ENCODE data around the gene MCC.

The MCC gene

GRCh38 chr5:113195251-113195650, 293.0 kb downstream of the MCC start:
- no peak for DNase-seq (ENCODE audit: extremely low read depth, insufficient read length)
- no peak for TF ChIP-seq CTCF (IDR thresholded peaks at IDR 0.05; ENCODE audit: insufficient read depth, low read length, poor library complexity, severe bottlenecking)
- Histone ChIP-seq H3K36me3 (ENCODE audit: control insufficient read depth, insufficient read depth, low read length) (no peaks in the 10 kb centered on the region), H3K4me3 (replicated peaks; ENCODE audit: low read depth, low read length) (no peak overlapping the region), H3K27me3 (replicated peaks; ENCODE audit: control insufficient read depth, insufficient read depth, low read length) (no peaks in the 10 kb centered on the region; the same call in 1 of the 2 replicates)

- TF ChIP-seq CTCF (IDR thresholded peaks at IDR 0.05; ENCODE audit: insufficient read depth, low read length, poor library complexity, severe bottlenecking), result no peak
- H3K27me3 ChIP-seq (replicated peaks; ENCODE audit: control insufficient read depth, insufficient read depth, low read length), result no peaks in the 10 kb centered on the region; the same call in 1 of the 2 replicates
- no peaks in the 10 kb centered on the region for H3K36me3 ChIP-seq (ENCODE audit: control insufficient read depth, insufficient read depth, low read length)
- H3K4me3 ChIP-seq (replicated peaks; ENCODE audit: low read depth, low read length), result no peak overlapping the region
- DNase-seq (ENCODE audit: extremely low read depth, insufficient read length), result no peak
Observed at GRCh38 chr5:113194591-113194990, 293.7 kb downstream of the MCC start.

- no peak for DNase-seq (ENCODE audit: extremely low read depth, insufficient read length)
- TF ChIP-seq CTCF (IDR thresholded peaks at IDR 0.05; ENCODE audit: insufficient read depth, low read length, poor library complexity, severe bottlenecking), result no peak
- Histone ChIP-seq H3K36me3 (ENCODE audit: control insufficient read depth, insufficient read depth, low read length) (no peaks in the 10 kb centered on the region), H3K4me3 (replicated peaks; ENCODE audit: low read depth, low read length) (no peak overlapping the region), H3K27me3 (replicated peaks; ENCODE audit: control insufficient read depth, insufficient read depth, low read length) (no peaks in the 10 kb centered on the region)
Observed at GRCh38 chr5:113194125-113194524, 294.1 kb downstream of the MCC start.

GRCh38 chr5:113193311-113193978, 294.8 kb downstream of the MCC start:
- no peak for TF ChIP-seq CTCF (IDR thresholded peaks at IDR 0.05; ENCODE audit: insufficient read depth, low read length, poor library complexity, severe bottlenecking)
- Histone ChIP-seq H3K27me3 (replicated peaks; ENCODE audit: control insufficient read depth, insufficient read depth, low read length) (no peaks in the 10 kb centered on the region; the same call in 1 of the 2 replicates), H3K36me3 (ENCODE audit: control insufficient read depth, insufficient read depth, low read length) (no peaks in the 10 kb centered on the region), H3K4me3 (replicated peaks; ENCODE audit: low read depth, low read length) (no peak overlapping the region)
- DNase-seq (ENCODE audit: extremely low read depth, insufficient read length), result no peak

- Histone ChIP-seq H3K36me3 (ENCODE audit: control insufficient read depth, insufficient read depth, low read length) (no peaks in the 10 kb centered on the region), H3K27me3 (replicated peaks; ENCODE audit: control insufficient read depth, insufficient read depth, low read length) (no peaks in the 10 kb centered on the region; the same call in 1 of the 2 replicates), H3K4me3 (replicated peaks; ENCODE audit: low read depth, low read length) (no peak overlapping the region)
- TF ChIP-seq CTCF (IDR thresholded peaks at IDR 0.05; ENCODE audit: insufficient read depth, low read length, poor library complexity, severe bottlenecking), result no peak
- no peak for DNase-seq (ENCODE audit: extremely low read depth, insufficient read length)
Observed at GRCh38 chr5:113192541-113192940, 295.7 kb downstream of the MCC start.

GRCh38 chr5:113190347-113190746, 297.9 kb downstream of the MCC start:
- Histone ChIP-seq H3K4me3 (replicated peaks; ENCODE audit: low read depth, low read length) (no peak overlapping the region), H3K27me3 (replicated peaks; ENCODE audit: control insufficient read depth, insufficient read depth, low read length) (no peaks in the 10 kb centered on the region; the same call in 1 of the 2 replicates), H3K36me3 (ENCODE audit: control insufficient read depth, insufficient read depth, low read length) (no peaks in the 10 kb centered on the region)
- DNase-seq (ENCODE audit: extremely low read depth, insufficient read length), result no peak
- no peak for TF ChIP-seq CTCF (IDR thresholded peaks at IDR 0.05; ENCODE audit: insufficient read depth, low read length, poor library complexity, severe bottlenecking)

All from GM06990 (cell line).